ENCODE results near the gene SYT1.

- TF ChIP-seq POLR2A (IDR thresholded peaks at IDR 0.05) = no peak
- no peak for TF ChIP-seq CTCF (IDR thresholded peaks at IDR 0.05)
Observed at GRCh38 chr12:79451978-79452377, 587.4 kb downstream of the SYT1 start.
